ENCODE data around the gene NANOS2.
"Not testable (repeated sequence)": the region's sequence is repeated elsewhere in the genome, so short reads cannot be mapped to it uniquely, and the experiment has no call there.

NANOS2 gene

GRCh38 chr19:45876411-45877197 lies 38.0 kb downstream of the NANOS2 start:
- DNase-seq (ENCODE audit: low spot score): no peak

GRCh38 chr19:45876161-45876410 lies 38.5 kb downstream of the NANOS2 start:
- DNase-seq (ENCODE audit: low spot score): no peak

DNA sequence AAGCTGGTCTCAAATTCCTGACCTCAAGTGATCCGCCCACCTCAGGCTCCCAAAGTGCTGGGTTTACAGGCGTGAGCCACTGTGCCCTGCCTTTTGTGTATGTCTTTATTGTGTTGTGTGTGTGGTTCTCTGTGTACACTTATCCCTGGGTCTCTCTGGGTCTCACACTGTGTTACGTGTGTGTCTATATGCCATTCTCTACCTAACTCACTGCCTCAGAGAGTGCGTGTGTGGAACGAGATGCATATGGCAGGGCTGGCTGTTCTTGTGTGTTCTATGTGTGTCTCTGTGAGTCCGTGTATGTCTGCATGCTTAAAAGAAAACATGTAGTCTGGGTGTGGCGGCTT lies 40.0 kb downstream of the NANOS2 start:
- DNase-seq (ENCODE audit: low spot score): no peak

- DNase-seq (ENCODE audit: low spot score): no peak
Measured at GRCh38 chr19:45873219-45873772, 41.3 kb downstream of the NANOS2 start.

DNA sequence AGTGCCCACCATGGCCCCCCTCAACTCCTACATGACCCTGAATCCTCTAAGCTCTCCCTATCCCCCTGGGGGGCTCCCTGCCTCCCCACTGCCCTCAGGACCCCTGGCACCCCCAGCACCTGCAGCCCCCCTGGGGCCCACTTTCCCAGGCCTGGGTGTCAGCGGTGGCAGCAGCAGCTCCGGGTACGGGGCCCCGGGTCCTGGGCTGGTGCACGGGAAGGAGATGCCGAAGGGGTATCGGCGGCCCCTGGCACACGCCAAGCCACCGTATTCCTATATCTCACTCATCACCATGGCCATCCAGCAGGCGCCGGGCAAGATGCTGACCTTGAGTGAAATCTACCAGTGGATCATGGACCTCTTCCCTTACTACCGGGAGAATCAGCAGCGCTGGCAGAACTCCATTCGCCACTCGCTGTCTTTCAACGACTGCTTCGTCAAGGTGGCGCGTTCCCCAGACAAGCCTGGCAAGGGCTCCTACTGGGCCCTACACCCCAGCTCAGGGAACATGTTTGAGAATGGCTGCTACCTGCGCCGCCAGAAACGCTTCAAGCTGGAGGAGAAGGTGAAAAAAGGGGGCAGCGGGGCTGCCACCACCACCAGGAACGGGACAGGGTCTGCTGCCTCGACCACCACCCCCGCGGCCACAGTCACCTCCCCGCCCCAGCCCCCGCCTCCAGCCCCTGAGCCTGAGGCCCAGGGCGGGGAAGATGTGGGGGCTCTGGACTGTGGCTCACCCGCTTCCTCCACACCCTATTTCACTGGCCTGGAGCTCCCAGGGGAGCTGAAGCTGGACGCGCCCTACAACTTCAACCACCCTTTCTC lies 42.3 kb downstream of the NANOS2 start:
- DNase-seq (ENCODE audit: low spot score): no peak

DNA sequence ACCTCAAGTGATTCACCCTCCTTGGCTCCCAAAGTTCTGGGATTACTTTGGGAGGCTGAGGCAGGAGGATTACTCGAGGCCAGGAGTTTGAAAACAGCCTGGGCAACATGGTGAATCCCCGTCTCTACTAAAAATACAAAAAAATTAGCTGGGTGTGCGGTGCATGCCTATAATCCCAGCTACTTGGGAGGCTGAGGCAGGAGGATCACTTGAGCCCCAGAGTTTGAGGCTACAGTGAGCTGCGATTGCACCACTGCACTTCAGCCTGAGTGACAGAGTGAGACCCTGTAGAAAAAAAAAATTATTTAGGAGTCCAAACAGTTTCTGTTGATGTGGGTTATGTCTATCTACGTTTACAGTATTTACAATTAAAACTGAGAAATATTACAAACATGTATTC lies 43.8 kb downstream of the NANOS2 start:
- no peak for DNase-seq (ENCODE audit: low spot score)

GRCh38 chr19:45867241-45867640 lies 47.3 kb downstream of the NANOS2 start:
- DNase-seq (ENCODE audit: low spot score): not testable (repeated sequence)

DNA sequence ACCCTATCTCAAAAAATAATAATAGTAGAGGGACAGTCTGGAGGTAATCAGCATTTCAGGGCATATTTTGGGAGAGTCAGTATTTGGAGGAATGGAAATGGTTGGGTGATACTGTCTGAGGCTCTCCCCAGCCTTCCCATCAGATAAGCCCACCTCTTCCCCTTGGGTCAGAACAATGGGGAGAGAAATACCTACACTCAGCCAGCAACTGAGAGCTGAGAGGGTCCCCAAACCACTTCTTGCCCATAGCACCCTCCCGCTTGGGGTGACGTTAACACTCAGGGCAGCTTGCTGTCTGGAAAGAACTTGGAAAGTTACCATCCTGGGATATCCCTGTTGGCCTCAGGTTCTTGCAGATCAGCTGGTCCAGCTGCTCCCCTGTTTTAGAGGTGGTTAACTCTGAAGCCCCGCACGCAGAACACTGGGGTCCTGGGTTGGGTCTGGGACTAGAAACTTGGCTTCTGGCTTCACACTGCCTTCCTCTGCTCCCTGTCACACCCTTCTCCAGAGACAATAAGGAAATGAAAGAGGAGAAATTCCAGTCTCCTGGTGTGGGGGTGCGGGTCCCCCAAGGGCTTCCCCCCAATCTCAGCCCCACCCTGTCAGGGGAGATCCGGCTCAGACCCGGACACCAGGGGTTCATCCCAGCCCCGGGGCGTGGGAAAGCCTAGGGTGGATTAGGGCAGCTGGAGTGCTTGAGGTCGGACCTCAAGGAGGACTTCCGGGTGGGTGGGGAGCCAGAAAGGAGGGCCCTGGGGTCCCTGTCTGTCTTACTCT lies 48.0 kb downstream of the NANOS2 start:
- DNase-seq (ENCODE audit: low spot score): no peak

DNA sequence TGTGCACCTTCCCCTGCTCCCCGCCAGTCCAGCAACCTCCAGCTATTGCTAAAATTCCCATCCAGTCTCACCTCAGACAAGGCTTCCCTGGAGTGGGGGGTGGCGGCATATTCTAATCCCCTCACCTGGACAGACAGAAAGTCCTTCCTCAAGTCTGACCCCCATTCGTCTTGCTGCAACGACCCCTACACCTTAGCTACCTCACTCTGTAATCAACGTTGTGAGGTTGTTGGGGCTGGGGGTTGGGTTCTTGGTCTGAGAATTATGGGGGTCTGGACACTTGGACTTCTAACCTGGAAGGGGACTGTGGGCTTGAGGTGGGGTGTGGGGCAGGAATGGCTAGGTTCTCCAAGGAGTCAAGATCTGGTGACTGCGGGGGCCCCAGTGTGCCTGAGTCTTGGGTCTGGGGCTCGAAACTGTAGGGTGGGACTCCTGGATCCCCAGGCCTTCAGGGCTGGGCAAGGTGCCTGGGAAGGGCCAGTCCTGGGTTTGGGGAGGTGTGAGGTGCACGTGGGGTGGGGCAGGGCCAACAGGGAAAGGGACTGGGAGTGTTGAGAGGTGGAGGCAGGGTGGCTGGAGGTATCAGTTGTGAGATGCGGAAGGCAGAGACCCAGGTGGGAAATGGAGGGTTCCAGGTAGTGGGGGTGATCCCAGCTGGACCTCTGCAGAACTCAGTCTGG lies 49.2 kb downstream of the NANOS2 start:
- DNase-seq (ENCODE audit: low spot score): no peak

- no peak for DNase-seq (ENCODE audit: low spot score)
Measured at GRCh38 chr19:45864629-45865082, 49.9 kb downstream of the NANOS2 start.

DNA sequence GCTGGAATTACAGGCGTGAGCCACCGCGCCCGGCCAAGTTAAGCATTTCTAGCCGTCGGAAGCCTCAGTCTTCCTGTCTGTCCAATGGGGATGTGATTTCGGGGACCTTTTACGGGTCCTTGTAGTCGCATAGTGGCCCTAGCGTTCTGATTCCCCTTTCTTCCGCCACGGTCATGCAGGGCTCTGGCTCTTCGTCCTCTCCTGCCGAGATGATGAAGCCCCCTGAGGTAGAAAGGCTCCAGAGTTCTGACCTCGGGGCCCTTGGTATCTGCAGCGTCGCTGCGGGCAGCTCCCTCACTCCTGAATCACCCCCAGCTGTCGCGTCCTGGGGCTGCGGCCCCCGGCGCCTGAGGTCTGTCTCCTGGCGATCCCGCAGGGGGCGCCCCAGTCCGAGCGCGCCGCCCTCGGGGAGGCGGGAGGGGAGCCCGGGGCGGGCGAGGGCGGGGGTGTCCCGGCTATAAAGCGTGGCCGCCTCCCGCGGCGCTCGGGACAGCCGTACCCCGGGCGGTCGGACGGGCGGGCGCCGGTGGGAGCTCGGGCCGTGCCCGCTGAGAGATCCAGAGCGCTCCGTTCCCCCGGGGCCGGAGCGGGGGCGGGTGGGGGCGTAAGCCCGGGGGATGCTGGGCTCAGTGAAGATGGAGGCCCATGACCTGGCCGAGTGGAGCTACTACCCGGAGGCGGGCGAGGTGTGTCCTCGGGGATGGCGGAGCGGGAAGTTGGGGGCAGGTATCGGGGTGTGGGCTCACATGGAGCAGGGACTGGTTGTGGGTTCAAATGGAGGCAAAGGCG lies 50.5 kb downstream of the NANOS2 start, which contains the start of gene FOXA3:
Gene FOXA3, plus strand, starts transcription at position 487 of the 789 bp plus-strand sequence. Its CDS starts 131 bp downstream, at position 618.
- DNase-seq (ENCODE audit: low spot score): no peak

DNA sequence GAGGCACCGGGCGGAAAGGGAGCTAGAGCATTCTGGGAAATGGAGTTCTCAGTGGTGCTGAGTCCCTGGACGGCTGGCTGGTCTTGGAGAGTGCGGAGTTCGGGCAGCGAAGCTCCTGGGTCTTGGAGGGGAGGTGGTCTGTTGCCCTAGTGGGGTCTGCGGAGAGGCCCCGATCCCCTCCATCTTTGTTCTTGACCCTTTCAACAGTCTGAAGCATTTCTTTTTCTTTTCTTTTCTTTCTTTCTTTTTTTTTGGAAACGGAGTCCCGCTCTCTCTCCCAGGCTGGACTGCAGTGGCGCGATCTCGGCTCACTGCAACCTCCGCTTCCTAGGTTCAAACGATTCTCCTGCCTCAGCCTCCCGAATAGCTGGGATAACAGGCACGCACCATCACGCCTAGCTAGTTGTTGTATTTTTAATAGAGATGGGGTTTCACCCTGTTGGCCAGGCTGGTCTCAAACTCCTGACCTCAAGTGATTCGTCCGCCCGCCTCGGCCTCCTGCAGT lies 51.2 kb downstream of the NANOS2 start:
- no peak for DNase-seq (ENCODE audit: low spot score)
